Measurements from ENCODE around the gene BARX2. TPM values are rescaled to one million over a fixed set of nuclear protein-coding genes. Genes with fewer than 3 reads are reported as not detected.

BARX2 gene
- total and polyA plus RNA-seq, 12 donors: 0.01 TPM; not detected in 11

DNA sequence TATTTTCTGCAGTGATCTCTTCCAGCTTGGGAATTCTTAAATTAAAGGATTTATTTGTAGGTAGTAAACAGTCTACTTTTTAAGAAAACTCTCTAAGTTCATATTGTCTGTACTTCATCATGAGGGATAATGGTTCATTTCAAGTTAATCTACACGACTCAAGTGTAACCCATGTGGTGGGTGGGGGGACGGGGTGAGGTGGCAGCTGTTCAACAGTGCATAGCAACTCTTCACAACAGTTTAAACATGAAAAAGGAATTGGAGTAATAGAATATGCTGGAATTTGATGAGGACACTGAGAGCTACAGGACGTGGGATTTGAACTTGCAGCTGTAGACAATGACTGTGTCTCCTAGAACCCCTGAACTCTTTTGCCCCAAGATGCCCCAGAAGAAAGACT, 20.8 kb downstream of the BARX2 start:
- no peaks in the 10 kb centered on the region for H3K4me1 ChIP-seq
- H3K27ac ChIP-seq: no peak overlapping the region
- peaks cover 0 to 7% (median 0%) of the 10 kb centered on the region in 11 donors for H3K9me3 ChIP-seq
- intact Hi-C loops (cut with DNase I): no loop called here
- TF ChIP-seq, protein P1, sequence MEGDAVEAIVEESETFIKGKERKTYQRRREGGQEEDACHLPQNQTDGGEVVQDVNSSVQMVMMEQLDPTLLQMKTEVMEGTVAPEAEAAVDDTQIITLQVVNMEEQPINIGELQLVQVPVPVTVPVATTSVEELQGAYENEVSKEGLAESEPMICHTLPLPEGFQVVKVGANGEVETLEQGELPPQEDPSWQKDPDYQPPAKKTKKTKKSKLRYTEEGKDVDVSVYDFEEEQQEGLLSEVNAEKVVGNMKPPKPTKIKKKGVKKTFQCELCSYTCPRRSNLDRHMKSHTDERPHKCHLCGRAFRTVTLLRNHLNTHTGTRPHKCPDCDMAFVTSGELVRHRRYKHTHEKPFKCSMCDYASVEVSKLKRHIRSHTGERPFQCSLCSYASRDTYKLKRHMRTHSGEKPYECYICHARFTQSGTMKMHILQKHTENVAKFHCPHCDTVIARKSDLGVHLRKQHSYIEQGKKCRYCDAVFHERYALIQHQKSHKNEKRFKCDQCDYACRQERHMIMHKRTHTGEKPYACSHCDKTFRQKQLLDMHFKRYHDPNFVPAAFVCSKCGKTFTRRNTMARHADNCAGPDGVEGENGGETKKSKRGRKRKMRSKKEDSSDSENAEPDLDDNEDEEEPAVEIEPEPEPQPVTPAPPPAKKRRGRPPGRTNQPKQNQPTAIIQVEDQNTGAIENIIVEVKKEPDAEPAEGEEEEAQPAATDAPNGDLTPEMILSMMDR (IDR thresholded peaks at IDR 0.05): no peak
- peaks cover 0 to 29% (median 17%) of the 10 kb centered on the region in 7 donors for H3K27me3 ChIP-seq
- 46 to 73% methylated on average over 3 of the region's 3 CpGs for WGBS, 2 donors
- no peak overlapping the region for H3K4me3 ChIP-seq
- no peaks in the 10 kb centered on the region for H3K36me3 ChIP-seq
- ATAC-seq (no peak), DNase-seq (no peak)

DNA sequence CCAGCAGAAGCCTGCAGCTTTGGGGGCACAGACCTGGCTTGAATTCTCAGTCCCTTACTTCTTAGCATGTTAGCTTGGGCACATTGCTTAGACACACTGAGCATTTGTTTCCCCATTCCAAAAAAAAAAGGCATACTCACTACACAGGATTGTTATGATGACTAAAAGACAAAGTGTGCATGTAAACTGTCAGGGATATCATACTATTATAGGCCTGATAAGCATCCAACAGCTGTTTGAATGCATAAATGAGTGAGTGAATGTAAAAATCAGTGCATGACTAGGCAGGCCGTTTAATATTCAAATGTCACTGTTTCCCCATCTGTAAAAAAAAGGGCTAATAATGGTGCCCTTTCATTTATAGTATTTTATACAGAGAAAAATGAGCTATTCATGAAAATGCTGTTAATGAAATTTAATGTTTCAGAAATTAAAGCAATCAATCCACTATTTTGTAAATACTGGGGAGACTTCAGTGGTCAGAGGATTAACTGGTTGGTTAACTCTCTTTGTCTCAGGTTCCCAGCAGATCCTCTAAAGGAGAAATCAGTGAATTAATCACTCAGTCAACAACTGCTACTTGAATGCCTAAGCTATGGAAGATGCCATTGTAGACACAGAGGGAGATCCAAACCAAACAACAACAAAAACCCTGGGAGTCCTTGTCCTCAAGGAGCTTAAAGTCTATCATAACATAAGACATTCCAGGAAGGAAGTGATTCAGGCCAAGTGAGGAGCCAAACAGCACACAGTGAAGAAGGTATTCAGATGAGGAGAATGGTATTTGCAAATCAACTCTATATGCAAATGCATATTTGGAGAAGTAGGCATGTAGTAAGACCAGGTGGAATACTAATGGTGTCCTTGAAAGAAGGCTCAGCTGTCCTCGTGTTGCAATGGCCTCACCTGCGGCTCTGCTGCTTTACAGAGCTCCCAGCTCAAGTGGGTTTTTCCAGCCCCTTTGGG, 26.8 kb downstream of the BARX2 start:
- no peak overlapping the region for H3K27ac ChIP-seq
- no peak overlapping the region for H3K4me3 ChIP-seq
- TF ChIP-seq, protein P1 (IDR thresholded peaks at IDR 0.05): no peak
- 84 to 90% methylated on average over 3 of the region's 3 CpGs for WGBS, 2 donors
- intact Hi-C loops (cut with DNase I): no loop called here
- DNase-seq: no peak
- H3K4me1 ChIP-seq: no peaks in the 10 kb centered on the region
- peaks cover 0 to 7% (median 0%) of the 10 kb centered on the region in 11 donors for H3K9me3 ChIP-seq
- no peaks in the 10 kb centered on the region for H3K36me3 ChIP-seq
- H3K27me3 ChIP-seq: peaks cover 0 to 11% (median 3%) of the 10 kb centered on the region in 7 donors
- no peak for ATAC-seq

DNA sequence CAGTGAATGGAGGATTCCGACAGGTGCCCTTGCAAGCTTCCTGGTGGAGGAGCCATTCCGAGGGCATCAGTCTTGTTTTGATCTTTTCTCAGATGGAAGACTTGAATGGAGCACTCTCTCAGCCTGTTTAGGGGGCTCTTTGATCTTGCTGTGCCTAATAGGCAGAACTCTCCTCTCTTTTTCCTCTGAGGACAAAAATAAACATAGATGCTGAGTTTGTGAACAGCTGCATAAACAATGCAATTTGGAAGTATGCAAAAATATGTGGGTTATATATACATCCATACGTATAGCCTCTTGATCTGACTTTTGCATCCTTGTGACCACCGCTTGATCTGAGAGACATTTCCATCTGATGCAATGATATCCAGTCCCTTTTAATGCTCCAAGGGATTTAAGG, 29.1 kb downstream of the BARX2 start:
- ATAC-seq (no peak), DNase-seq (no peak)
- Histone ChIP-seq H3K27ac (no peak overlapping the region), H3K4me1 (no peaks in the 10 kb centered on the region), H3K36me3 (no peaks in the 10 kb centered on the region), H3K27me3 (peaks cover 0 to 8% (median 0%) of the 10 kb centered on the region in 7 donors), H3K4me3 (no peak overlapping the region), H3K9me3 (no peaks in the 10 kb centered on the region)
- WGBS, 2 donors: 75 to 83% methylated on average over 4 of the region's 4 CpGs
- TF ChIP-seq, protein P1 (IDR thresholded peaks at IDR 0.05): no peak
- intact Hi-C loops (cut with DNase I): no loop called here

DNA sequence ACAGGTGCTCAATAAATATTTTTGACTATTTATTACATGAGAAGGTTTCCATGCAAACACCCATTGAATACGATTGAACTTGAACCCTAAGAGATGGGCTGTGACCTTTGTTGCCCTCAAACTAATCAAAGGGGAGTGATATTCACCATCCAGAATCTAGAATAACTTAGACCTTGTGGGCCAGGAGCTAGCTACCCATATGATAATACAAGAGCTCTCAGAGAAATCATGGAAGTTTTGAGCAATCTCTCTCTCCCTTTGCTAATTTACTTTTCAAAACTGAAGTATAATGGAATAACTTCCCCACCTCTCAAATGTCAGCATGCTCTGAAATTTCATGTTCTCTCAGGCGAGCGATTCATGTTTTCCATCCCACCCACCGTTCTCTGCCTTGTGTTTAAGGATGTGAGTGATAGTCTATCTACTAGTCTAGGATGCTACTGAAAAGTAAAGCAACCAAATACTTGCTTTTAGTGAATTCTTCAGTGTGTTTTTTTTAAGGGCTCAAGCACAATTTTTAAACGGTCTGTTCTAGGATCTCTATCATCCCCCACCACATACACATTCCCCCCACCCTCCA, 33.3 kb downstream of the BARX2 start:
- 75 to 79% methylated on average over 5 of the region's 5 CpGs for WGBS, 2 donors
- no peak overlapping the region for H3K27ac ChIP-seq
- intact Hi-C loops (cut with DNase I): no loop called here
- H3K36me3 ChIP-seq: no peaks in the 10 kb centered on the region
- H3K9me3 ChIP-seq: no peaks in the 10 kb centered on the region
- H3K4me1 ChIP-seq: no peaks in the 10 kb centered on the region
- TF ChIP-seq, protein P1 (IDR thresholded peaks at IDR 0.05): no peak
- DNase-seq: no peak
- ATAC-seq: no peak
- no peak overlapping the region for H3K4me3 ChIP-seq
- H3K27me3 ChIP-seq: peaks cover 0 to 6% (median 0%) of the 10 kb centered on the region in 7 donors
